WERI-Rb-1 (cell line): ENCODE results near the gene CHST13.

Source experiments
- DNase-seq: peaks from one replicate; pipeline ENCODE4 v3.0.0-alpha.2; 2020
- H3K27ac ChIP-seq: fragments of 250-450 bp; sonication (Bioruptor Pico); 2 replicates; pipeline ENCODE4 v1.5.1; 2020; ENCODE audit warnings: mild to moderate bottlenecking, moderate library complexity
- H3K27me3 ChIP-seq: fragments of 250-450 bp; sonication (Bioruptor Pico); 2 replicates; pipeline ENCODE4 v1.5.1; 2021; ENCODE audit warnings: mild to moderate bottlenecking, low read depth, moderate library complexity; ENCODE audit not compliant: insufficient read depth, severe bottlenecking
- H3K36me3 ChIP-seq: fragments of 250-450 bp; sonication (Bioruptor Pico); 2 replicates; pipeline ENCODE4 v1.5.1; 2020; ENCODE audit warnings: mild to moderate bottlenecking, moderate library complexity
- H3K4me3 ChIP-seq: 2 replicates; pipeline ENCODE4 v1.5.1; 2011; ENCODE audit warnings: low read depth, mild to moderate bottlenecking, control low read depth, low read length
- H3K9me3 ChIP-seq: fragments of 250-450 bp; sonication (Bioruptor Pico); 2 replicates; pipeline ENCODE4 v1.5.1; 2021; ENCODE audit warnings: mild to moderate bottlenecking, moderate library complexity; ENCODE audit not compliant: severe bottlenecking
- TF ChIP-seq, protein P1 (sequence below): IDR thresholded peaks from 2 replicates; pipeline ENCODE4 v1.5.1; 2011; ENCODE audit warnings: low read depth, mild to moderate bottlenecking, control low read depth, inconsistent platforms, low read length

CHST13 gene

GRCh38 chr3:126516152-126516935 is 7.6 kb upstream of the CHST13 start:
- Histone ChIP-seq H3K36me3 (no peaks in the 10 kb centered on the region), H3K9me3 (no peaks in the 10 kb centered on the region), H3K27ac (no peak overlapping the region), H3K4me3 (no peak overlapping the region), H3K27me3 (no peaks in the 10 kb centered on the region)
- no peak for DNase-seq
- TF ChIP-seq, protein P1, sequence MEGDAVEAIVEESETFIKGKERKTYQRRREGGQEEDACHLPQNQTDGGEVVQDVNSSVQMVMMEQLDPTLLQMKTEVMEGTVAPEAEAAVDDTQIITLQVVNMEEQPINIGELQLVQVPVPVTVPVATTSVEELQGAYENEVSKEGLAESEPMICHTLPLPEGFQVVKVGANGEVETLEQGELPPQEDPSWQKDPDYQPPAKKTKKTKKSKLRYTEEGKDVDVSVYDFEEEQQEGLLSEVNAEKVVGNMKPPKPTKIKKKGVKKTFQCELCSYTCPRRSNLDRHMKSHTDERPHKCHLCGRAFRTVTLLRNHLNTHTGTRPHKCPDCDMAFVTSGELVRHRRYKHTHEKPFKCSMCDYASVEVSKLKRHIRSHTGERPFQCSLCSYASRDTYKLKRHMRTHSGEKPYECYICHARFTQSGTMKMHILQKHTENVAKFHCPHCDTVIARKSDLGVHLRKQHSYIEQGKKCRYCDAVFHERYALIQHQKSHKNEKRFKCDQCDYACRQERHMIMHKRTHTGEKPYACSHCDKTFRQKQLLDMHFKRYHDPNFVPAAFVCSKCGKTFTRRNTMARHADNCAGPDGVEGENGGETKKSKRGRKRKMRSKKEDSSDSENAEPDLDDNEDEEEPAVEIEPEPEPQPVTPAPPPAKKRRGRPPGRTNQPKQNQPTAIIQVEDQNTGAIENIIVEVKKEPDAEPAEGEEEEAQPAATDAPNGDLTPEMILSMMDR = no peak

DNA sequence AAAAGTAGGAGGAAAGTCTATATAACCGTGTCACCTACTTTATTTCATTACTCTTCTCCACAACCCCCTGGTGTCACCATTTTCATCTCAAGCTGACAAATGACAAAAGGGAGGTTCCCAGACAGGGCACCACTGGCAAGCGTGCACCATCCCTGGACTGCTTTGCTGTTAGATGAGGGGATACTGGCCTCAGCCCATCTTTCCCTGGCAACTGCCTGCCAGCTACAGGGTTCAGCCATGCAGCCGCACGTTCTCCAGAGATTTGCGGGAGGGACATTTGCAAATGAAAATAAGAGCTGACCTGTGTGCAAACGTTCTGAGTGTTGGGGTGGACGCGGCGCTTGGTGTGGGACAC is 7.0 kb upstream of the CHST13 start:
- Histone ChIP-seq H3K36me3 (no peaks in the 10 kb centered on the region), H3K4me3 (no peak overlapping the region), H3K27ac (no peak overlapping the region), H3K9me3 (no peaks in the 10 kb centered on the region), H3K27me3 (no peaks in the 10 kb centered on the region)
- TF ChIP-seq, protein P1 = no peak
- no peak for DNase-seq

DNA sequence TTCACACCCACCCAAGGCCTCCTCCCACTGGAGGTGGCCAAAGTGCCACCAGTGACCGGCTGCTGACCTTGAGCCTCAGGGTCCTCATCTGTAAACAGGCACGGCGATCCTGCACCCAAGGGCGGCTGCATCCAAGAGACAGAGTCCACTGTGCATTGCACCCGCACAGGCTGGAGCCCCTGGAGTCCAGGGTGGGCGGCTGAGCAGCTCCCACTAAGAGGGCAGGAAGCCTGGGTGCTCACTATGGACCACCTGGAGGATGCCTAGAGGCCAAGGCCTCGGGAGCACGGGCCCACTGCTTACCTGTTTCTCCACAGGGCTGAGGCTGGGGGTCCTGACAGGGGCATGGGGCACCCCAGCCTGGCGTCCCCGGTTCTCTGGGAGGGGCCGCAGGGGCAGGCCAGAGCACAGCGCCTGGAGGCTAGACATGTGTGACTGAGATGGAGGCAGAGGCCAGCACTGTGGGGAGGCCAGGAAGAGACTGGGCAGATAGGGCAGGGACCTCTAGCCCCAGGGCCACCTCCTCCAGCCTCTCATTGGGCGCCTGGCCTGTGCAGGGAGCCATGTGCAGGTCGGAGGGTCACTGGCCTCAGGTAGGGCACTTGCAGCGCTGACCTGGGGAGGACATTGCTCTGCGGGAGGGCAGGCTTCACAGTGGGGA is 6.5 kb upstream of the CHST13 start, which contains the start of gene UROC1:
UROC1 (minus strand) TSS at position 483 of the 661 bp plus-strand sequence; CDS start at position 429, 54 bp downstream.
- no peak for DNase-seq
- Histone ChIP-seq H3K27me3 (peaks cover under 1% of the 10 kb centered on the region), H3K36me3 (no peaks in the 10 kb centered on the region), H3K27ac (no peak within 1 kb of the TSS), H3K4me3 (no peak within 1 kb of the TSS), H3K9me3 (no peaks in the 10 kb centered on the region)
- TF ChIP-seq, protein P1 = no peak

- TF ChIP-seq, protein P1 = no peak
- Histone ChIP-seq H3K27me3 (peaks cover 4% of the 10 kb centered on the region), H3K9me3 (no peaks in the 10 kb centered on the region), H3K27ac (no peak overlapping the region), H3K4me3 (no peak overlapping the region), H3K36me3 (no peaks in the 10 kb centered on the region)
- DNase-seq = no peak
Measured at GRCh38 chr3:126517986-126518778, 5.8 kb upstream of the CHST13 start.

DNA sequence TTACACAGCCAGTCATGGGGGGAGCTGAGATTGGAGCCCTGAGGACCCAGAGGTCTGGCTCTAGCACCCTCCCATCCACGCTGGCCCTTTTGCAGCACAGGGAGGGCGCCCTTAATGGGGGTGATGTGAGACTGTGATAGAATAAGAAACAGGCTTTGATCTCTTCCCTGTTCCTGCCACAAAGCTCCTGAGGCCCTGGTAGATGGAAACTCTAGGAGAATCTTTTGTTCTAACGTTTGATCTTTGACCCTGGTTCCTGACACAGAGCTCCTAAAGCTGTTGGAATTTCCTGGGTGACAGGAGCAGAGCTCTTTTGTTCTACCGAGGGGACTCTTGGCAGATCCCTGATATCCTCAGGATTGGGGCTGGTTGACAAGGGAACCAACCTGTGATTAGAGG is 5.2 kb upstream of the CHST13 start:
- Histone ChIP-seq H3K36me3 (no peaks in the 10 kb centered on the region), H3K9me3 (no peaks in the 10 kb centered on the region), H3K27me3 (peaks cover 4% of the 10 kb centered on the region), H3K4me3 (no peak overlapping the region), H3K27ac (no peak overlapping the region)
- TF ChIP-seq, protein P1 = no peak
- DNase-seq = no peak
